C4-2B (cell line): Measurements from ENCODE around the gene STXBP4.

Experiments
- H3K27ac ChIP-seq: fragments of 450-650 bp; 2 replicates; pipeline ENCODE4 v1.5.1; 2017
- ZFX ChIP-seq: fragments of 450-650 bp; IDR thresholded peaks from 2 replicates; pipeline ENCODE4 v1.6.1; 2017
- TF ChIP-seq, protein P1 (sequence below): fragments of 450-650 bp; conservative IDR thresholded peaks from 2 replicates; pipeline ENCODE4 v1.5.1; 2017; ENCODE audit warnings: mild to moderate bottlenecking

The STXBP4 gene

DNA sequence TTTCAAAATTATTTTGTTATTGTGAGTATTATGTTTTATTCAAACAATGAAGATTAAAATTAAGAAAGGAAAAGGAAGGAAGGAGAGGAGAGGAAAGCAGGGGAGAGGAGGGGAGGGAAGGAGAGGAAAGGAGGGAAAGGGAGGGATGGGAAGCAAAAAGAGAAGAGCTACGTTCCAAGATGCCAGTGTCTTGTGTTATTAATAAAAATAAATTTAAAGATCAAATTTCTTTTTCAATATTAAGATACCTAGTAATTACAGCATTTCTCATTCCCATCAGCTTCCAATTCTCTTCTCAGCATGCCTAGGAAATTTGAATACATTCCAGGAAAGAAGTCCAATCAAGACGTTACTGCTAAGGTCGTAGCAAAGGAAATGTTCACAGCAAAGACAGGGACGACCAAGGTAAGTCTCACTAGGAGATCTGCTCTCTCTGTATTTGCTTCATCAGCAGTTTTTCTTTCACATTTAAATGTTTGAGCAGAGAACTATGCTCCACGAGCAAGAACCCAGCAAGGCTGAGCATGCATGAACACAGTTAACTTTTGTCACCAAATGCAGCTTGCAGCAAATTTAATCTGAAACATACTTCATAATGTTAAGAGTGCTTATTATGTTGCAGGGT lies 232.9 kb downstream of the STXBP4 start:
- no peak for TF ChIP-seq ZFX
- TF ChIP-seq, protein P1, sequence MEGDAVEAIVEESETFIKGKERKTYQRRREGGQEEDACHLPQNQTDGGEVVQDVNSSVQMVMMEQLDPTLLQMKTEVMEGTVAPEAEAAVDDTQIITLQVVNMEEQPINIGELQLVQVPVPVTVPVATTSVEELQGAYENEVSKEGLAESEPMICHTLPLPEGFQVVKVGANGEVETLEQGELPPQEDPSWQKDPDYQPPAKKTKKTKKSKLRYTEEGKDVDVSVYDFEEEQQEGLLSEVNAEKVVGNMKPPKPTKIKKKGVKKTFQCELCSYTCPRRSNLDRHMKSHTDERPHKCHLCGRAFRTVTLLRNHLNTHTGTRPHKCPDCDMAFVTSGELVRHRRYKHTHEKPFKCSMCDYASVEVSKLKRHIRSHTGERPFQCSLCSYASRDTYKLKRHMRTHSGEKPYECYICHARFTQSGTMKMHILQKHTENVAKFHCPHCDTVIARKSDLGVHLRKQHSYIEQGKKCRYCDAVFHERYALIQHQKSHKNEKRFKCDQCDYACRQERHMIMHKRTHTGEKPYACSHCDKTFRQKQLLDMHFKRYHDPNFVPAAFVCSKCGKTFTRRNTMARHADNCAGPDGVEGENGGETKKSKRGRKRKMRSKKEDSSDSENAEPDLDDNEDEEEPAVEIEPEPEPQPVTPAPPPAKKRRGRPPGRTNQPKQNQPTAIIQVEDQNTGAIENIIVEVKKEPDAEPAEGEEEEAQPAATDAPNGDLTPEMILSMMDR, result no peak

DNA sequence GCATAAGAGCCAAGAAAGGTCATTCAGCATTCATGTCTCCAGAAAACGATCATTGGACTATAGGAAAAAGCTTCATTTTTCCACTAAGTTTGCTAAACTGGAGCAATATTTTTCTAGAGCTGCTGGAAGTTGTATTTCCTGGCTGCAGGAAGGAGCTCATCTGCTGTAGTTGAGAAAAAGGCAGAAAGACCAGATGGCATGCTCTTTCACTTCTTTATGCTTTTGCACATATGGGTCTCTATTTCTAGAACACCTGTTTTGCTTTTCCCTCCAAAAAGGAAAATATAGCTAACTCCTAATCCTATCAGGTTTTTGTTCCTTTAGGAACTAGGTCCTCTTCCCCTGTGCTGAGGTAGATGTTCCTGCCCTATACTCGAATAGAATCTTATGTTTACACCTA lies 234.3 kb downstream of the STXBP4 start:
- TF ChIP-seq ZFX, result no peak
- TF ChIP-seq, protein P1, result no peak
- no peak overlapping the region for H3K27ac ChIP-seq

More for the DNA sequence above, 232.9 kb downstream of the STXBP4 start:
- no peak overlapping the region for H3K27ac ChIP-seq

DNA sequence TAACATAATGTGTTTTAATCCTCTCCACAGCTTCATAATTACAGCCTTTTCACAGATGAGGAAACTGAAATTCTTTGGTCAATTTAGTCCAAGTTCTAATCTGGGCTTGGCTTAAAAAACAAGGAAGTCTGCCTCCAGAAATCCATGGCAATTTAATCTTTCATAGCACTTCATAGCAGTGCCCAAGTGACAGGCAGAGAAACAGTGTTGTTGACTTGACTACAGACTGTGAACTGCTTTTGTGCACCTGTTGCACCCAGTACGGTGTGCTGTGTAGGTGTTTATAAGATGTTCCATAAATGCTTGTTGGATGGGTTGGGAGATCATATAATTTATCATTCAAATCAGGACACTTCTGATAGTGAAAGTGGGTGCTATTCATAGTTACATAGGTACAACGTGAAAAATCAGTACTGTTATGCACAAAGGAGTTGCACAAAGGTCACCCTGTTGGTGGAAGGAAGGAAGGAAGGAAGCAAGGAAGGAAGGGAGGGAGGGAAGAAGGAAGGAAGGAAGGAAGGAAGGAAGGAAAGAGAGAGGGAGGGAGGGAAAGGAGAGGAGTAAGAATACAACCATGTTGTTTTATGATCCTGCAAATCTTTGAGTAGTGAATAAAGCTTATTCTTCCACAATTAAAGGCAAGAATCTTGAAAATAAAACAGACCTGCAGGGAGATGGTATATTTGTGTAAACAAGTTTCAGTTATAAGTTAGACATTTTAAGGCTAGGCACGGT lies 239.7 kb downstream of the STXBP4 start:
- TF ChIP-seq, protein P1, result no peak
- no peak for TF ChIP-seq ZFX
- no peak overlapping the region for H3K27ac ChIP-seq

DNA sequence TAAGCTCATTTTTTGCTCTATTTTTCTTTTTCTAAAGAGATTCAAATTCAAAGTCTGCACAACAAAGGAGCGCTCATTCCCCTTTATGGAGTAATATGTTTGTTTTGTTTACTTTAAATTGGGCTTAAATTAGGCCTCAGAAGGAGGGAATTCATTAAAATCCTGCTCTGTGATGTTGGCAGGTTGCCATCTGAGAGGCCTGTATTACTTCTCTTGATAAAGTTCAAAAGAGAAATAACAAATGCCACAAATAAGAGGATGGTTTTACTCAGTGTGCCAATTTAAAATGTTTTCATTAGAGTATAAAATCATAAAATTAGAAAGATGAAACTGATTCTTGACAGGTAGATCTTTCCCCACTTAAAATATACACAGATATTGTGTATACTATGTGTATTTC lies 241.7 kb downstream of the STXBP4 start:
- no peak for TF ChIP-seq ZFX
- TF ChIP-seq, protein P1, result no peak
- no peak overlapping the region for H3K27ac ChIP-seq

DNA sequence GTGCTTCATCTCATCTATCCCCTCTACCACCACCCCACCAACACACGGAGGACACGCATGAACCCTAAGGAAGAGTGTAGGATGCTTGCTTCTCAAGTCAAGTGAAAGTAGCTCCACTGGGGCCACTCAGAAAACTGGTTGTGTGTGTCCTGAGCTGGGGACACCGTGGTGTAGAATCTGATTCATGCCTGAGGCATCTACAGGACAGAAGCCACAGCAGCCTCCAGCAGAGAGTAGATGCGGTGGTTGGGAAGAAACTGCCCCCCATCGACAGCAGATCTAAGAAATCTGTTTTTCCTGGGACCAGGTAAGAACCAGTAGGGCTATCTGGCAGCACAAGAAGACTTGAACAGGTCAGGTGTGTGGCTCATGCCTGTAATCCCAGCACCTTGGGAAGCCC lies 244.3 kb downstream of the STXBP4 start:
- TF ChIP-seq, protein P1, result no peak
- no peak for TF ChIP-seq ZFX

DNA sequence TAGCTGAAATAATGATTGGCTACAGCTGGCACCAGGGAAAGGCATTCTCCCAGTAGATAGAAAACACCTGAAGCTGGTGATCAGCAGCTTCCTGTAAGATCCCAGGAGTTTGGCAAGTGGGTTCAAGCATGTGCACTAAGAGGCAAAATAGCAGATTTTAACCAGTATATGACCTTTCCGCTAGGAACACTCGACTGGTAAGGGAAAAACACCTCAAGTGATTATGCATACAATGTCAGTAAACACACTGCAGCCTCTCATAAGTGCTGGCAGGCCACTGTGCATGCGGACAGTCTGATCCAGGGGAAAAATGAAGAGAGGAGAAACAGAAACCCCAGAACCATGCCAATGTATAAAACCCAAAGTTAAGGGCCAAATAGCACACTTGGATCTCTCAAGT lies 247.1 kb downstream of the STXBP4 start:
- TF ChIP-seq, protein P1, result no peak
- TF ChIP-seq ZFX, result no peak
- H3K27ac ChIP-seq, result no peak overlapping the region

More for the DNA sequence above, 244.3 kb downstream of the STXBP4 start:
- H3K27ac ChIP-seq, result no peak overlapping the region

DNA sequence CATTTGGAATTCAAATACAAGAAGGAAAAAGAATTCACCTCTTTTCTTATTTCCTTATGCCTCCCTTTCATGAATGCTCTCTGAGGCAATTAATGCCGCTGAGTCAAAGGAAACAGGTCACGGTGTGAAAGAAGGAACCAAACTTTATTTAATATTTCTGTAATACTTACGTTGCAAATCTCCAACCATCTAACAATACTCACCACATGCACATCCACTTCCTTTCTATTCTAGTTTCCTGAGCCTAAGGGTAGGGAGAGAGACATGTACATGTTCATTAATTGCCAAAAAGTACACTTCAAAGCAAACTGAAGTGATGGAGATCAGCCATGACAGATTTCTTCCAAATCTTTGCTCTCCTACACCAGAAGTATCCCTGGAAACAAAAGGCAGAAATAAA lies 248.3 kb downstream of the STXBP4 start:
- TF ChIP-seq ZFX, result no peak
- TF ChIP-seq, protein P1, result no peak
- H3K27ac ChIP-seq, result no peak overlapping the region
